ENCODE data around the gene SBK1. TPM values are rescaled to one million over a fixed set of nuclear protein-coding genes. Genes with fewer than 3 reads are reported as not detected.
A peak's percentile ranks its signal among the peaks of the same experiment; 100 is the strongest.

Gene SBK1
- total RNA-seq, 1 experiment from 2014 or later: 18.4 TPM

DNA sequence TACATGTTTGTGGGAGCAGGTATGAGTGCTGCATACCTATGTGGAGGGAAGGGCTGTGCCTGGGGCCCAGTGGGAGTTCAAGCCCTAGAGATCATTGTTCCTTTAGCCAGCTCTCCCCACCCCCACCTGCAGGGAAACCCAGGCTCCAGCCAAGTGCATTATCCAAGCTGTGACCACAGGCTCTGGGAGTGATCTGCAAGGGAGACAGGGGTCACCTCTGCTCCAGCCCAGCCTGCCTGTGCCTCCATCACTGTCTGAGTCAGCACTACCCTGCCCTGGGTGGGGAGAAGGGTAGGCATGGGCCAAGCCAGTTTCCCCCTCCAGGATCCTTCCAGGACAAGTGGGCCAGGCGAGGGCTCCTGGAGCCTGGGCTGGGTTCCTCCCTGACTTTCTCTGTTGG is 32.1 kb upstream of the SBK1 start:
- H4K20me1 ChIP-seq (ENCODE audit: insufficient read depth): no peaks in the 10 kb centered on the region
- DNase-seq: peak in 1 of 2 experiments; percentile 29
- no peak overlapping the region for H3K4me2 ChIP-seq
- no peaks in the 10 kb centered on the region for H3K9me2 ChIP-seq (ENCODE audit: insufficient read depth)
- POLR2A ChIA-PET (ENCODE audit: unreplicated experiment): no interaction called here
- no peaks in the 10 kb centered on the region for H3K36me3 ChIP-seq (ENCODE audit: low read depth)
- H3K27ac ChIP-seq: no peak overlapping the region
- intact Hi-C loops (cut with micrococcal nuclease; ENCODE audit: unreplicated experiment): loop anchor here (5.0 kb wide), 1 partner anchor 93 kb away; no protein-coding TSS in a partner anchor
- TF ChIP-seq EZH2 (IDR thresholded peaks at IDR 0.05; ENCODE audit: low read depth): no peak
- TF ChIP-seq, protein P1, sequence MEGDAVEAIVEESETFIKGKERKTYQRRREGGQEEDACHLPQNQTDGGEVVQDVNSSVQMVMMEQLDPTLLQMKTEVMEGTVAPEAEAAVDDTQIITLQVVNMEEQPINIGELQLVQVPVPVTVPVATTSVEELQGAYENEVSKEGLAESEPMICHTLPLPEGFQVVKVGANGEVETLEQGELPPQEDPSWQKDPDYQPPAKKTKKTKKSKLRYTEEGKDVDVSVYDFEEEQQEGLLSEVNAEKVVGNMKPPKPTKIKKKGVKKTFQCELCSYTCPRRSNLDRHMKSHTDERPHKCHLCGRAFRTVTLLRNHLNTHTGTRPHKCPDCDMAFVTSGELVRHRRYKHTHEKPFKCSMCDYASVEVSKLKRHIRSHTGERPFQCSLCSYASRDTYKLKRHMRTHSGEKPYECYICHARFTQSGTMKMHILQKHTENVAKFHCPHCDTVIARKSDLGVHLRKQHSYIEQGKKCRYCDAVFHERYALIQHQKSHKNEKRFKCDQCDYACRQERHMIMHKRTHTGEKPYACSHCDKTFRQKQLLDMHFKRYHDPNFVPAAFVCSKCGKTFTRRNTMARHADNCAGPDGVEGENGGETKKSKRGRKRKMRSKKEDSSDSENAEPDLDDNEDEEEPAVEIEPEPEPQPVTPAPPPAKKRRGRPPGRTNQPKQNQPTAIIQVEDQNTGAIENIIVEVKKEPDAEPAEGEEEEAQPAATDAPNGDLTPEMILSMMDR (conservative IDR thresholded peaks at IDR 0.05): no peak
- CTCF ChIA-PET: no interaction called here
- no peak overlapping the region for H2AFZ ChIP-seq
- no peak overlapping the region for H3K4me3 ChIP-seq
- peaks cover 6% of the 10 kb centered on the region; the same call in 1 of the 2 replicates for H3F3A ChIP-seq (ENCODE audit: insufficient read depth, low read depth)
- H3K9me3 ChIP-seq (ENCODE audit: insufficient read depth, low read depth): no peaks in the 10 kb centered on the region
- peaks cover 4% of the 10 kb centered on the region; the same call in 1 of the 2 replicates for H3K4me1 ChIP-seq (replicated peaks; ENCODE audit: insufficient read depth)
- BruUV-seq (replicated peaks): no TSS peak
- H3K27me3 ChIP-seq (ENCODE audit: insufficient read depth, low read depth): no peaks in the 10 kb centered on the region
- no peaks in the 10 kb centered on the region for H3K79me2 ChIP-seq (ENCODE audit: low read depth)

DNA sequence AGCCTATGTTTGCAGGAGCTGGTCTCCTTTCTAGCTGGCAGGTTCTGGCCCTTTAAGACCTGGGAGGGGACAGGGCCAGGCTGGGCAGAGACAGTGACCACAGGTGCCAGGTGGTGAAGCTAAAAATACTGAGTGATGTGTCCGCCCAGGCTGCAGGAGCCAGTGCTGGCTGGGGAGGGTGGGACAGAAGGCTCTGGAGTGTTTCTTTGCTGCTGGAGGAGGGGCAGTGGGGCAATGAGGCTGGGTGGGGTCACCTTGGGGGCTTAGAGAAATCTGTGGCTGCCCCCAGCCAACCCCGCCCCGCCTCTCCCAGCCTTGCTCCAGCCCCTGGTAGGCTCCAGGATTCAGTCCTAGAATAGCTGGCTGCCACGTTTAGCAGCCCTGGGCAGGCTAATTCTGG is 30.4 kb upstream of the SBK1 start:
- no TSS peak for BruUV-seq (replicated peaks)
- CTCF ChIA-PET: interaction anchor here (0.6 kb wide), 1 partner anchor 596 kb away, joined by 3 read pairs; no protein-coding TSS in a partner anchor
- Histone ChIP-seq H3K4me3 (no peak overlapping the region), H3F3A (ENCODE audit: insufficient read depth, low read depth) (peaks cover 6% of the 10 kb centered on the region; the same call in 1 of the 2 replicates), H3K9me3 (ENCODE audit: insufficient read depth, low read depth) (no peaks in the 10 kb centered on the region), H2AFZ (no peak overlapping the region), H3K9me2 (ENCODE audit: insufficient read depth) (no peaks in the 10 kb centered on the region), H3K79me2 (ENCODE audit: low read depth) (no peaks in the 10 kb centered on the region), H3K27me3 (ENCODE audit: insufficient read depth, low read depth) (no peaks in the 10 kb centered on the region), H3K4me1 (replicated peaks; ENCODE audit: insufficient read depth) (peaks cover 6% of the 10 kb centered on the region; the same call in 1 of the 2 replicates), H4K20me1 (ENCODE audit: insufficient read depth) (no peaks in the 10 kb centered on the region), H3K4me2 (no peak overlapping the region), H3K27ac (no peak overlapping the region), H3K36me3 (ENCODE audit: low read depth) (no peaks in the 10 kb centered on the region)
- POLR2A ChIA-PET (ENCODE audit: unreplicated experiment): interaction anchor here (0.5 to 0.6 kb wide), 2 partner anchors 89 to 348 kb away, joined by 4 to 25 read pairs; no protein-coding TSS in a partner anchor
- TF ChIP-seq, protein P1 (conservative IDR thresholded peaks at IDR 0.05): no peak
- no peak for TF ChIP-seq EZH2 (IDR thresholded peaks at IDR 0.05; ENCODE audit: low read depth)
- DNase-seq: peak in 1 of 2 experiments; percentile 66
- intact Hi-C loops (cut with micrococcal nuclease; ENCODE audit: unreplicated experiment): loop anchor here (5.0 kb wide), 1 partner anchor 95 kb away; no protein-coding TSS in a partner anchor

GRCh38 chr16:28263305-28263704 is 29.0 kb upstream of the SBK1 start:
- Histone ChIP-seq H3F3A (ENCODE audit: insufficient read depth, low read depth) (peaks cover 6% of the 10 kb centered on the region; the same call in 1 of the 2 replicates), H3K79me2 (ENCODE audit: low read depth) (no peaks in the 10 kb centered on the region), H3K27ac (no peak overlapping the region), H3K4me1 (replicated peaks; ENCODE audit: insufficient read depth) (peaks cover 6% of the 10 kb centered on the region; the same call in 1 of the 2 replicates), H3K4me3 (no peak overlapping the region), H3K9me2 (ENCODE audit: insufficient read depth) (no peaks in the 10 kb centered on the region), H3K9me3 (ENCODE audit: insufficient read depth, low read depth) (no peaks in the 10 kb centered on the region), H2AFZ (no peak overlapping the region), H3K4me2 (no peak overlapping the region), H3K27me3 (ENCODE audit: insufficient read depth, low read depth) (no peaks in the 10 kb centered on the region), H4K20me1 (ENCODE audit: insufficient read depth) (no peaks in the 10 kb centered on the region), H3K36me3 (ENCODE audit: low read depth) (no peaks in the 10 kb centered on the region)
- no TSS peak for BruUV-seq (replicated peaks)
- ChIA-PET CTCF (interaction anchor here (0.5 to 0.6 kb wide), 2 partner anchors 53 to 731 kb away, joined by 3 to 4 read pairs; no protein-coding TSS in a partner anchor), POLR2A (ENCODE audit: unreplicated experiment) (interaction anchor here (0.6 kb wide), 1 partner anchor 493 kb away, joined by 4 read pairs; no protein-coding TSS in a partner anchor)
- no peak for TF ChIP-seq EZH2 (IDR thresholded peaks at IDR 0.05; ENCODE audit: low read depth)
- TF ChIP-seq, protein P1 (conservative IDR thresholded peaks at IDR 0.05): no peak
- no peak for DNase-seq
- intact Hi-C loops (cut with micrococcal nuclease; ENCODE audit: unreplicated experiment): loop anchor here (5.0 kb wide), 1 partner anchor 96 kb away; no protein-coding TSS in a partner anchor
